H9 (cell line): ENCODE results near the gene TMEM186. TPM values are rescaled to one million over a fixed set of nuclear protein-coding genes. Genes with fewer than 3 reads are reported as not detected.

Experiments
- DNase-seq: peaks from one replicate; pipeline ENCODE4 v3.0.0-alpha.2; 2017
- H2AFZ ChIP-seq: one replicate; pipeline ENCODE4 v1.6.1; 2013; ENCODE audit warnings: mild to moderate bottlenecking, low read length, control low read depth, moderate library complexity
- H2AK5ac ChIP-seq: 2 replicates; pipeline ENCODE4 v1.6.1; 2013; ENCODE audit warnings: low read length, control low read depth, mixed read lengths; ENCODE audit not compliant: insufficient read length
- H2BK120ac ChIP-seq: one replicate; pipeline ENCODE4 v1.6.1; 2013; ENCODE audit warnings: low read depth, mild to moderate bottlenecking, low read length, control low read depth, inconsistent platforms; ENCODE audit not compliant: poor library complexity, severe bottlenecking
- H2BK12ac ChIP-seq: 2 replicates; pipeline ENCODE4 v1.6.1; 2013; ENCODE audit warnings: low read length, control low read depth, mixed read lengths, low read depth; ENCODE audit not compliant: insufficient read length
- H2BK15ac ChIP-seq: 2 replicates; pipeline ENCODE4 v1.6.1; 2013; ENCODE audit warnings: low read depth, low read length, control low read depth
- H2BK20ac ChIP-seq: one replicate; pipeline ENCODE4 v1.6.1; 2013; ENCODE audit warnings: low read depth, mild to moderate bottlenecking, low read length, control low read depth, inconsistent platforms; ENCODE audit not compliant: poor library complexity, severe bottlenecking
- H2BK5ac ChIP-seq: 2 replicates; pipeline ENCODE4 v1.6.1; 2013; ENCODE audit warnings: low read length, control low read depth, mixed read lengths; ENCODE audit not compliant: insufficient read length
- H3K14ac ChIP-seq: 2 replicates; pipeline ENCODE4 v1.6.1; 2013; ENCODE audit warnings: low read length, control low read depth; ENCODE audit not compliant: insufficient read depth
- H3K18ac ChIP-seq: 2 replicates; pipeline ENCODE4 v1.6.1; 2013; ENCODE audit warnings: low read depth, mild to moderate bottlenecking, mixed read lengths, low read length, control low read depth; ENCODE audit not compliant: insufficient read length
- H3K23ac ChIP-seq: 2 replicates; pipeline ENCODE4 v1.6.1; 2013; ENCODE audit warnings: low read length, control low read depth, mixed read lengths, low read depth; ENCODE audit not compliant: insufficient read length
- H3K23me2 ChIP-seq: 2 replicates; pipeline ENCODE4 v1.6.1; 2013; ENCODE audit warnings: low read depth, mild to moderate bottlenecking, mixed read lengths, low read length, control low read depth; ENCODE audit not compliant: insufficient read length, poor library complexity, severe bottlenecking
- H3K27ac ChIP-seq: 2 replicates; pipeline ENCODE4 v1.5.1; 2013; ENCODE audit warnings: low read length, control low read depth, mixed read lengths, low read depth; ENCODE audit not compliant: insufficient read length
- H3K27me3 ChIP-seq: 2 replicates; pipeline ENCODE4 v1.6.1; 2013; ENCODE audit warnings: low read length, control low read depth, inconsistent platforms; ENCODE audit not compliant: insufficient read depth
- H3K4ac ChIP-seq: 2 replicates; pipeline ENCODE4 v1.6.1; 2013; ENCODE audit warnings: low read depth, mild to moderate bottlenecking, control low read depth, inconsistent platforms, low read length, moderate library complexity
- H3K4me1 ChIP-seq: 2 replicates; pipeline ENCODE4 v1.6.1; 2013; ENCODE audit warnings: low read length, control low read depth, inconsistent platforms; ENCODE audit not compliant: insufficient read depth
- H3K4me2 ChIP-seq: 2 replicates; pipeline ENCODE4 v1.6.1; 2013; ENCODE audit warnings: low read length, control low read depth, mixed read lengths; ENCODE audit not compliant: insufficient read length, insufficient read depth
- H3K56ac ChIP-seq: 2 replicates; pipeline ENCODE4 v1.6.1; 2013; ENCODE audit warnings: low read depth, mild to moderate bottlenecking, mixed read lengths, low read length, control low read depth; ENCODE audit not compliant: insufficient read length
- H3K79me1 ChIP-seq: 2 replicates; pipeline ENCODE4 v1.6.1; 2013; ENCODE audit warnings: low read depth, mild to moderate bottlenecking, moderate library complexity, low read length, control low read depth, inconsistent platforms; ENCODE audit not compliant: insufficient read depth, poor library complexity, severe bottlenecking
- H3K79me2 ChIP-seq: 2 replicates; pipeline ENCODE4 v1.6.1; 2013; ENCODE audit warnings: low read length, control low read depth, inconsistent platforms; ENCODE audit not compliant: insufficient read depth
- H3K9ac ChIP-seq: 2 replicates; pipeline ENCODE4 v1.6.1; 2013; ENCODE audit warnings: low read length, control low read depth, mixed read lengths; ENCODE audit not compliant: insufficient read length; ENCODE audit errors: extremely low read depth
- H3K9me3 ChIP-seq: one replicate; pipeline ENCODE4 v1.6.1; 2013; ENCODE audit warnings: low read depth, low read length, inconsistent platforms; ENCODE audit not compliant: control insufficient read depth
- H3T11ph ChIP-seq: one replicate; pipeline ENCODE4 v1.6.1; 2013; ENCODE audit warnings: mild to moderate bottlenecking, low read length, control low read depth, inconsistent platforms
- H4K20me1 ChIP-seq: one replicate; pipeline ENCODE4 v1.6.1; 2013; ENCODE audit not compliant: control insufficient read depth, insufficient read length, insufficient read depth
- H4K5ac ChIP-seq: 2 replicates; pipeline ENCODE4 v1.6.1; 2013; ENCODE audit warnings: low read depth, mild to moderate bottlenecking, mixed read lengths, low read length, control low read depth; ENCODE audit not compliant: insufficient read length
- H4K8ac ChIP-seq: replicated peaks from 2 replicates; pipeline ENCODE4 v1.6.1; 2013; ENCODE audit warnings: low read length, control low read depth, mixed read lengths, low read depth; ENCODE audit not compliant: insufficient read length
- H4K91ac ChIP-seq: 2 replicates; pipeline ENCODE4 v1.6.1; 2013; ENCODE audit warnings: low read depth, mild to moderate bottlenecking, moderate library complexity, mixed read lengths, low read length, control low read depth; ENCODE audit not compliant: insufficient read length
- H3K27ac Mint-ChIP-seq, 3 experiments: 2 replicates in 2 of 3; 3 replicates in 1 of 3; pipeline ENCODE4 v1.8.0; 2020 to 2021; ENCODE audit warnings: mixed read lengths in 3 of 3, mild to moderate bottlenecking in 1 of 3, moderate library complexity in 1 of 3
- H3K27me3 Mint-ChIP-seq: 2 replicates; pipeline ENCODE4 v1.8.0; 2021; ENCODE audit warnings: low read depth, mild to moderate bottlenecking, moderate library complexity, mixed read lengths
- H3K36me3 Mint-ChIP-seq, 3 experiments: 2 replicates in 2 of 3; 3 replicates in 1 of 3; pipeline ENCODE4 v1.8.0; 2020 to 2021; ENCODE audit warnings: low read depth in 3 of 3, mixed read lengths in 3 of 3; ENCODE audit not compliant: insufficient read depth in 1 of 3
- H3K4me1 Mint-ChIP-seq, 2 experiments: 2 replicates each; pipeline ENCODE4 v1.8.0; 2020; ENCODE audit warnings: mixed read lengths in 2 of 2
- H3K4me3 Mint-ChIP-seq, 2 experiments: 2 replicates in 1 of 2; 3 replicates in 1 of 2; pipeline ENCODE4 v1.8.0; 2020 to 2021; ENCODE audit warnings: mild to moderate bottlenecking in 2 of 2, mixed read lengths in 2 of 2, moderate library complexity in 1 of 2
- H3K9me3 Mint-ChIP-seq, 2 experiments: 2 replicates in 1 of 2; 3 replicates in 1 of 2; pipeline ENCODE4 v1.8.0; 2020; ENCODE audit warnings: mild to moderate bottlenecking in 2 of 2, mixed read lengths in 2 of 2, moderate library complexity in 1 of 2
- CTCF ChIP-seq: fragments of 200-600 bp; sonication (generic); conservative IDR thresholded peaks from 3 replicates; pipeline ENCODE4 v1.8.0; 2021; ENCODE audit warnings: antibody characterized with exemption, mild to moderate bottlenecking
- WGBS: extraction: QIAGEN DNeasy Blood & Tissue Kit; methylation state at CpG from one replicate; pipeline ENCODE4 v1.1.7; 2013; ENCODE audit warnings: missing lambda C conversion rate, low lambda C conversion rate, mixed read lengths; ENCODE audit not compliant: insufficient read length; ENCODE audit errors: extremely low coverage; 5-methylcytosine and 5-hydroxymethylcytosine counted together
- total RNA-seq: library from RNA; stranded (reverse); gene quantifications from 2 replicates; pipeline ENCODE4 v1.2.1, GENCODE V29; 2021

TMEM186 gene
- total RNA-seq, 1 experiment from 2014 or later: 9.6 TPM

- Histone ChIP-seq H4K5ac (no peak overlapping the region), H2BK5ac (no peak overlapping the region), H3K9me3 (no peaks in the 10 kb centered on the region), H4K91ac (no peak overlapping the region), H3K56ac (no peak overlapping the region), H3K14ac (no peak overlapping the region), H2AK5ac (no peak overlapping the region), H3K27me3 (no peaks in the 10 kb centered on the region), H3K27ac (no peak overlapping the region), H2BK20ac (no peak overlapping the region), H3K23me2 (peaks cover 4% of the 10 kb centered on the region), H3K4me2 (no peak overlapping the region), H2BK15ac (no peak overlapping the region), H2BK120ac (no peak overlapping the region), H3K4ac (no peak overlapping the region), H3K9ac (no peak overlapping the region), H2AFZ (no peak overlapping the region), H3T11ph (no peak overlapping the region), H4K20me1 (no peaks in the 10 kb centered on the region), H3K4me1 (0 out of 2 replicates have a peak, but pooled peaks cover 2% of the 10 kb centered on the region), H4K8ac (no peak overlapping the region), H3K23ac (no peak overlapping the region), H3K18ac (no peak overlapping the region), H2BK12ac (no peak overlapping the region), H3K79me2 (peaks cover 18% of the 10 kb centered on the region), H3K79me1 (no peaks in the 10 kb centered on the region)
- H3K27ac Mint-ChIP-seq: no peak overlapping the region
- H3K27me3 Mint-ChIP-seq: no peaks in the 10 kb centered on the region
- no peak for DNase-seq
- no CpG with 5 or more reads among the region's 8 CpGs for WGBS
- peaks cover 0 to 22% (median 13%) of the 10 kb centered on the region in 3 experiments; a peak in 5 of 7 replicates for H3K36me3 Mint-ChIP-seq
- H3K4me1 Mint-ChIP-seq: peaks cover 18 to 19% of the 10 kb centered on the region in 2 experiments
- no peak for TF ChIP-seq CTCF
- no peak overlapping the region; a peak in 1 of 5 replicates for H3K4me3 Mint-ChIP-seq
- H3K9me3 Mint-ChIP-seq: no peaks in the 10 kb centered on the region
Observed at GRCh38 chr16:8795091-8795490, 2.3 kb downstream of the TMEM186 start.
